ELR (cell line): ENCODE measurements around the gene TMEM123.
"Not testable (repeated sequence)": the region's sequence is repeated elsewhere in the genome, so short reads cannot be mapped to it uniquely, and the experiment has no call there.

ENCODE experiments used
- DNase-seq: peaks from one replicate; pipeline ENCODE4 v3.0.0-alpha.2; 2015; ENCODE audit warnings: low read depth

The TMEM123 gene

DNA sequence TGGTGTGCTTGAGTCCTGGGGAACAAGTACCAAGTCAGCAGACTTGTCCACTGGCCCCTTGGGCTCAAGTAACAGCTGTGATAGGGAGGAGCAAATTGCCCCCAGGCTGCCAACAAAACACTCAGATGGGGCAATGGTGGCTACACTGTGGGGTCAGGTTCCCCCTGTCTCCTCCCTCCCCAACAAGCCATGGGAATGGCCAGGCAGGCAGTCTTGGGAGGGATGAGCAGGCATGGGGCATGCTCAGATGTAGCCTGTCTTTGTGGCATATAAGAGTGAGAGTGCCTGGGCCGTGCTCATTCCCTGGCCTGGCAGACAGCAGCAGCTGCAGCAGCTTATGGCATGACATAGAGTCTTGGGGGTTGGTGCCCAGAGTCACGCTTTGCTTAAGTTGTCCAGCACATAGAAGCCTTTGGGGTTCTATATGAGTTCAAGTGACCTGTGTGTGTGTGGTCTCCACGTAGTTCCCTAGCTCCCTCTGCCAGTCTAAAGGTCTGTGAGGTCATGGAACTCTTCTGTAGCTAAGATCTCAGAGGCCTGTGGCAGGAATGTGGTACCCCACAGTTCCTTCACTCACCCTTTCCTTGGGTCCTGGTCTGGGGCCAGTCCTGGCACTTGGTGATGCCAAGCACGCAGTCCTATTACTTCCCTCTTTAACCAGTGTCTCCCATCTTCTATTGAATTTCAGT lies 60.9 kb downstream of the TMEM123 start:
- DNase-seq = no peak

DNA sequence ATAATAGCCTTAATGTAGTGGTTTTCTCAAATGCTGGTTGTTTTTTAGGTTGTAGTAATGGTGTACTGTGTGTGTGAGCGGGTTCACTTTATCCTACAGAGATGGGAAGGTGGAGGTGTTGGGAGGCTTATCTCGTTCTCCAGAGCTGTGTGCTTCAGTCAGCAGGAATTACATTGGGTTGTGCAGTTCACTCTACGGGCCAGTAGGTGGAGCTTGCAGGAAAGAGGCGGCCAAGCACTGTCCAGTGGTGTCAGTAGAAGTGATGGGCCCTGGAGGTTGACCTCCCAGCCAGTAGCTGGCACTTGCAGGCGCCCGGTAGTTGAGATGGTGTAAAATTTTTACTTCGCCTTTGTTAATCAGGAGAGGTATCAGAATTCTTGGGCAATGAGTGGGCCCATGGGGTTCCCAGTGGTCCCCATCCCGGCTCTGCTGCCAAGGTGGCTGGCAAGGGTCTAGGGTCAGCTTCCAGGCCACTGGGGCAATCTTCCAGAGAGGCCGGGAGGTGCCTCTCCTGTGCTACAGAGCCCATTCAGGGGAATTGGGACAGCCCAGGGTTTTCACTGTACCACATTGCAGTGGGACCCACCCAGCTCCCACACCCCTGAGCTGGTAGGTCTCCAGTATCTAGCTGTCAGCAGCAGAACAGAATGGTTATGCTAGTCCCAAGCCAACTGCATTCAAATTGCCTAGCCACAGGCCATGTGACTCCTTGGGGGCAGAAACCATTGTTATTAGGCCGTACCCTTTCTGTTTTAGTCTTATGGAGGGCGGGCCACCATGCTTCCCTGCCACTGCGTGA lies 61.7 kb downstream of the TMEM123 start:
- peak; percentile 76 for DNase-seq

DNA sequence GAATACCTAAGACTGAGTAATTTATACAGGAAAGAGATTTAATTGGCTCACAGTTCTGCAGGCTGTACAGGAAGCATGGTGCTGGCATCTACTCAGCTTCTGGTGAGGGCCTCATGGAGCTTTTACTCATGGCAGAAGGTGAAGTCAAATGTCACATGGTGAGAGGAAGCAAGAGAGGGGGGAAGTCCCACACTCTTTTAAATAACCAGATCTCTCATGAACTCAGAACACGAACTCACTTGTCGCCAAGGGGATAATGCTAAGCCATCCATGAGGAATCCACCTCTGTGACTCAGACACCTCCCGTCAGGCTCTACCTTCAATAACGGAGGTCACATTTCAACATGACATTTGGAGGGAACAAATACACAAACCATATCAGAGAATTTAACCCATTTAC lies 63.3 kb downstream of the TMEM123 start:
- peak; percentile 30 for DNase-seq

DNA sequence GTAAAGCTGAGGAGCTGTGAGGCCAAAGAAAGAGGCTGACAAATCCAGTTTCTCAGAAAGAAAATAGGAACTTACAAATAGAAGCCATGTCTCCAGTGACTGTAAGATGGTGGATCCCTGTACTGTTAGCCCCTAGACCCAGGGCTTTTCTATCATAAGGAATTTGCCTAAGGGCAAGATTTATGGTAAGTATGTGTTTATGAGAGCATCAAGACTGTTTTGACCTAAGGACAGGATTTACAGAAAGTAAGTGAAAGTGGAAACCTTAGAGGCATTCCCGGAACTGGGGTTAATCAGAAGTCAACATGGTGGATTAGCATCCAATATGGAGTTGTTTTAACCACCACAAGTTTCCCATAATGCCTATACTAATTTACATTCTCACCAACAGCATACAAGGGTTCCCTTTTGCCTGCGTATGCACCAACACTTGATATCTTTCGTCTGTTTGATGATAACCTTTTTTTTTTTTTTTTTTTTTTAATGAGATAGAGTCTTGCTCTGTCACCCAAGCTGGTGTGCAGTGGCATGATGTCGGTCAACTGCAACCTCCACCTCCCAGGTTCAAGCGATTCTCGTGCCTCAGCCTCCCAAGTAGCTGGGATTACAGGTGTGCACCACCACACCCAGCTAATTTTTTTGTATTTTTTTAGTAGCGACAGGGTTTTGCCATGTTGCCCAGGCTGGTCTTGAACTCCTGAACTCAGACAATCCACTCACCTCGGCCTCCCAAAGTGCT lies 65.4 kb downstream of the TMEM123 start:
- DNase-seq = no peak

DNA sequence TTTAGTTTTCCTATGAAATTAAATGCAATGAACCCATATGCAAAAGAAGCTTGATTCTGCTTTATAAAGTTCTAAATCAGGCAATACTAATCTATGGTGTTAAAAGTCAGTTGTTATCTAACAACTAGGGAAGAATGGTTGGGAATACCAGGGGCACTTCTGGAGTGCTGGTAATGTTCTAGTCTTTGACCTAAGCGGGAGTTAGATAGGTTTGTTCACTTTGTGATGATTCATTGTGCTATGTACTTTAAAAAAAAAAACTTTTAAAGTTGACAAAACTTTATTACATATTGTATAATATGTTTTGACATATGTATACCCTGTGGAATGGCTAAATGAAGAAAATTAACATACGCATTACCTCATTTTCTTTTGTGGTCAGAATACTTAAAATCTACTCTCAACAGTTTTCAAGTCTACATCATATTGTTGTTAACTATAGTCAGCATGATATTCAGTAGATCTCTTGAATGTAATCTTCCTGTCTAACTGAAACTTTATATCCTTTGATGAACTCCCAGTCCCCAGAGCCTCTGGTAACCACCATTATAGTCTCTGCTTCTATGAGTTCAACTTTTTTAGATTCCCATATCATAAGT lies 66.3 kb downstream of the TMEM123 start:
- DNase-seq = no peak

DNA sequence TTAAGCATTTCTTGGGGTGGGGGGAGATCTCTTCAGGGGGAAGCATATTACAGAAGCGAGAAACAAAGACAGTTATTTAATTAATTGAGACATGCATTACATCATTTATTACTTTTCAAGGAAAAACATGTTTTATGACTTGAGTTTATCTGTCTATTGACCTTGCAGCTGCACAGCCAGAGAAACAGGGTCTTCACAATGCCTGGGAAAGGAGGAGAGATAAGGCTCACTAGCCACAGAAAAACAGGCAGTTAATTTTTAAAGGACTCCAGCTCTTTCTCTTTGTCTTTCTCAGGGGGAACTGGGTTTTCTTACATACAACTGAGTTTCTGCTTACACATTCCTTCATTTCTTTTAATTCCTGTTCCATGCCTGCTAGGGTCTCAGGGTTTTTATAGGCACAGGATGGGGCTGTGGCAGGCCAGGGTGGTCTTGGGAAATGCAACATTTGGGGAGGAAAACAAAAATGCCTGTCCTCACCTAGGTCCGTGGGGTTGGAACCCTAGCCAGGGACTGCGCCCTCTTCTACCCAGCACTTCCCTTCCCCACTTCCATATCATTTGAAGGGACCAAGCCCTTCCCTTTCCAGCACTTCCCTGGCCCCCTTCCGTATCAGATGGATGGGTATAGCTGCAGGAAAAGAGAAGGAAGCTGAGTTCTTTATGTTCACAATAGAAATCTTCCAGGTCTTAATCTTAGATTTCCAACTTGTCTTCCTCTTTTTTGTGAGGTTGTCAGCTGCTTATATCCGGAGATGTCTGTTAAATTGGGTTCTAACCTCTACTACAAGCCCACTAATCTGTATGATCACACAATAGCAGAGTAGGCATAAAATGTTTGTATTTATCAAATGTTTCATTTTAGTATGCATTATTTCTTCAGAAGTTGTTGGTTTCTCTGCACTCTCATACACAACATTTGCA lies 67.2 kb downstream of the TMEM123 start:
- DNase-seq = no peak

DNA sequence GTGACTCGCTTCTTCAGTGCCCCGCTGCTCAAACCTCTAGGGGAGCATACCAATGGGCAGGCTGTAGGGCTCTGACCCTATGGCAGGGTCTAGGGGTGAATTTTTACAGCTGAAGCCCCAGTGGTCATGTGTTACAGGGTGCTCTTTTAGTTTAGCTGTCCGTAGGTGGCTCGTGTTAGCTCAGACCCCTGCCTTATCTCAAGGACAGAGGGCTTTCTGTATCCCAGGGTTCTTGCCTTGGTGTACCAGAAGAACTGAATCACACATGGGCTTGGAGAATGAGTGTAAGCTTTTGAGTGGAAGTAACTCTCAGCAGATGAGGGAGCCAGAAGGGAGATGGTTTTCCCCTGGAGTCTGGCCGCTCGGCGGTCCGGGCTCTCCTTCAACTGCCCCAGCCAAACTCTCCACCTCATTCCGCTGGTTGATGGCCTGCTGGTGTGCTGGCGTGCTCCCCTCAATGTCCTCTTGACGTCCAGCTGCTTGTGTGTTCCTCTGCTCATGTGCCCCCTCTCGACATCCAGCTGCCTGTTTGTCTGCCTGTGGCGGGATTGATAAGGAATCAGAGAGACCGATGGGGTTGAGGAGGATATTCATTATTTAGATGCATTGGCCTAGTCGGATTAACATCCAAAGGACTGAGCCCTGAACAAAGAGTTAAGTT lies 68.0 kb downstream of the TMEM123 start:
- DNase-seq = no peak

DNA sequence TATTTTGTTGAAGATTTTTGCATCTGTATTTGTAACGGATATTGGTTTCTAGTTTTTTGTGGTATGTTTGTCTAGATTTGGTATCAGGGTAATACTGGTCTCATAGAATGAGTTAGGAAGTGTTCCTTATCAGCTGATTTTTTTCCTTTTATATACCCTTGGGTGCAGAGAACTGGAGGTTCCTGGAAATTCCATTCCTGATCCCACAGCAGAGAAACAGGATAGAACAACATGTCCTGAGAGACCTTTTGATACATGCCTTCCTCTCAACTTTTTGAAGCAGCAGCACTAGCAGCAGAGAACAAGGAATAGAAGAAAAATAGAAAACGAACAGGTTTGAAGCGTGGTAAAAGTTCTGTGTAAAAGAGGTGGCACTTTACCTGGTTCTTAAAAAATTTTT lies 68.7 kb downstream of the TMEM123 start:
- DNase-seq = no peak

DNA sequence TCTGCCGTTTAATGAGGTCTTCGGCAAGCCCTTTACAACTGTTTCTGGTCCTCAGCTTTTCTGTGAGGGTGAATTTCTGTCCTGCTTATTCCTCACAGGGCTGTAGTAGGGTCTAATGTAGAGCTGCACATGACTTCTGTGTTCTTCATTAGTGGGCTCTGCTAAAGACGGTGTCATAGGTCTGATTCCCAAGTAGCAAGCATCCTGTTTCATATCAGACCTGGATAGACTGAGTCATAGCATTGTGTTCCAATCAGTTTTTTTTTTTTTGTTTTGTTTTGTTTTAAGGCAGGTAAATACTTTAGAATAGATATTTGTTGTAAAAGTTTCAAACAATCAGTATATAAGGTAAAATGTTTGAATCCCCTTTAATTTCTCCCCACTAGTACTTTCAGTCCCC lies 70.2 kb downstream of the TMEM123 start:
- no peak for DNase-seq

DNA sequence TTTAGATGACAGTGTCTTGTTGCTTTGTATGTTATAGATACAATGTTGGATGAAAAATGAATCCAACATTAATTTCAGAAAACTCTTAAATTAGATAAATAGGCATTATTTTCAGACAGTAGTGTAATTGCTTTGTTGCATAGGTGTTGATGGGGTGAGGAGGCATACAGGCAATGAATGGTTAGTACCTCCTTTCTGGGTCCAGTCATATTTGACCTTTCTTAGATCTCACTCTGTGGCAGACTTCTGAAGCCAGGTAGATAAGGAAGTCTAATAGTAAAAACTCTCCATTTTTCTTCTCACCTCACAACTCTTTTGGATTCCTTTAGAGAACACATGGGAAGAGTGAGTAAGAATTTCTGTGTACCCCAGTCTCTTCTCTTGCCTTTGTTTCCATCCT lies 73.7 kb downstream of the TMEM123 start:
- no peak for DNase-seq

DNA sequence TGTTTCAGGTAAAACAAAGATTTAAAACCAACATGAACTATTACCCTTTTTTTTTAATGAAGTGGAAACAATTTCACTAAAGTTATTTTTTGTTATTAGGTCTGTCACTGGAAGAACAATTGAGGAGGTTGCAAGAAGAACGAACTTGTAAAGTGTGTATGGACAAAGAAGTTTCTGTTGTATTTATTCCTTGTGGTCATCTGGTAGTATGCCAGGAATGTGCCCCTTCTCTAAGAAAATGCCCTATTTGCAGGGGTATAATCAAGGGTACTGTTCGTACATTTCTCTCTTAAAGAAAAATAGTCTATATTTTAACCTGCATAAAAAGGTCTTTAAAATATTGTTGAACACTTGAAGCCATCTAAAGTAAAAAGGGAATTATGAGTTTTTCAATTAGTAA lies 74.7 kb downstream of the TMEM123 start:
- DNase-seq = no peak

DNA sequence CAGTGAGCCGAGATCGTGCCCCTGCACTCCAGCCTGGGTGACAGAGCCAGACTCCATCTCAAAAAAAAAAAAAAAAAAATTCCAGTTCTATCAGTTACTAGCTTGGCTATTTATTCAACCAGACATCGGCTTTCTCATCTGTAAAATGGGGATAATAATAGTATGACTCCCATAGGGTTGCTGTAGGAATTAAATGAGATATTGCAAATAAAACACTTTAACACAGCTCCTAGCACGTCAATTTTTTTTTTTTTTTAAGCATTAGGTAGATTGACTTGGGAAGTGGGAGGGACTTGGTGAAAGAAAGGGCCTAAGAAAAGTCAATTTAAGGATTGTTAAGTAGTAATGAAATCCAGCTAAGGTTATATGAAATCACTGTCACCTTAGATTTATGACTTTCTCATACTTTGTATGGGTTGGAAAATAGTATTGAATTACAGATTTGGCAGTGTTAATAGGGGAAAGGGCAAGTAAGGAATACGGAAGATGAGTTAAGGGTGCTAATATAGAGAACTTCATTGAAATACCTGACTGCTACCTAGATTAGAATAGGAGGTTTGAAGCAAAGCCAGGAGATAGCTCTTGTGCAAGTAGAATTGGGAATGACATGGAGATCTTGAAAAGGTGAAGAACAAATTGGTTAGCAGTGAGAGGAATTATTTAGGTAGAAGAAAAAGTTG lies 76.7 kb downstream of the TMEM123 start:
- DNase-seq = no peak

DNA sequence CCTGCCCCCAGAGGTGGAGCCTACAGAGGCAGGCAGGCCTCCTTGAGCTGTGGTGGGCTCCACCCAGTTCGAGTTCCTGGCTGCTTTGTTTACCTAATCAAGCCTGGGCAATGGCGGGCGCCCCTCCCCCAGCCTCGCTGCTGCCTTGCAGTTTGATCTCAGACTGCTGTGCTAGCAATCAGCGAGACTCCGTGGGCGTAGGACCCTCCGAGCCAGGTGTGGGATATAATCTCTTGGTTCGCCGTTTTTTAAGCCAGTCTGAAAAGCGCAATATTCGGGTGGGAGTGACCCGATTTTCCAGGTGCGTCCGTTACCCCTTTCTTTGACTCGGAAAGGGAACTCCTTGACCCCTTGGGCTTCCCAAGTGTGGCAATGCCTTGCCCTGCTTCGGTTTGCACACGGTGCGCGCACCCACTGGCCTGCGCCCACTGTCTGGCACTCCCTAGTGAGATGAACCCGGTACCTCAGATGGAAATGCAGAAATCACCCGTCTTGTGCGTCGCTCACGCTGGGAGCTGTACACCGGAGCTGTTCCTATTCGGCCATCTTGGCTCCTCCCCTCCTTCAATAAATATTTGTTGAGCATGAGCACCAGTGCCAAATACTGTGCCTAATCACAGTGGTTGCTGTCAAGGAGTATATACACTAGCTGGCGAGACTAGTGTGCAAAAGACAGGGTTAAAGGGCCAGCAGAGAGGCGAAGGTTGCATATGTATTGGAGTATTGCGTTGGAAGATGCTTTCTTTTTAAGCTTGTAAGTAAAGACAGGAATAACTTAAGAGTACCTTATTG lies 77.7 kb downstream of the TMEM123 start:
- not testable (repeated sequence) for DNase-seq

DNA sequence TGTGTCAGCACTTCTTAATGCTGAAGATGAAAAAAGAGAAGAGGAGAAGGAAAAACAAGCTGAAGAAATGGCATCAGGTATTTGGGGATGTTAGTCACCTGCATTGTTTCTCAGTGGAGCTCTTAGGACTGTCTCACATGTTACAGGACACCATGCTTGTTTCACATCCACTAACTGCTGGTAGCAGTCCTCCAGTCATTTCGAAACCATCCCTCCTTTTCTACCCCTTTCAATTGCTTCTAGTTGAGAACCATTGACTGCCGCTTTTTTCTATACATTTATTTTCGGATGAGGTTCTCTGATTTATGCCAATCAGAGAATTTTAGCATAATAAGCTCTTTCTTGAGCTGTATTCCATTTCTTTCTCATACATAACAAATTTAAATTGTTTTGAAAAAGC lies 84.1 kb downstream of the TMEM123 start:
- DNase-seq = no peak

DNA sequence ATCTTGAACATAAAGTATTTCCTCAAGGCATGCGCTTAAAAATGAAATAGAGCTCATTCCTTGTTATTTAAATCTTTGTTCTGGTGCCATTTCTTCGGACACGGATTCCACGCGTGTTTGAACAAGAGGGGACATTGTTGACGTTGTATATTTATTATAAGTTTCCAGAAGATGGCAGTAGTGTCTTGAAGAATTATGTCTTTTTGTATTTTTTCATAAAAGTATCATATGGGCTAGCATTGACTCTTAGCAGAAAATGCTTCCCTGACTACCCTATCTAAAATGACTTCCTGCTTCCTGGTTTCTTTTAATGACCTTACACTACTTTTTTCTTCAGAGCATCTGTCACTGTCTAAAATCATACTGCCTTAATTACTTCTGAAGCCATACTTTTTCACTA lies 85.2 kb downstream of the TMEM123 start:
- peak; percentile 29 for DNase-seq

DNA sequence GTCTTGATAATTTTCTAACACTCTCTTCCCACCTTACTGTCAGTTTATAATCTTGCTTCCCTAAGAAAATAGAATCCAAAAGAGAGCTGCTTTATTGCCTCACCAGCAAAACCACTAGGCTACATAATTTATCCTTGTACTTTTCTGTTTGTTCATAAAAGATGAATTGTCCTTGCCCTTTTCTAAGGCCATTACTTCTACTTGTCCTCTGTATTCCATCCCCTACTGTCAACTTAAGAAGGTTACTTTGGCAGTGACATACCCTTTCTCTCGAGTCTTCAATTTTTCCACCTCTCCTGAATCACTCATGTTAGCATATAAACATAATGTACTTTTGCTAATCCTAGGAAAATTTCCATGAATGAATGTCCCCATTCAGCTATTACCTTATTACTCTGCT lies 87.6 kb downstream of the TMEM123 start:
- no peak for DNase-seq

DNA sequence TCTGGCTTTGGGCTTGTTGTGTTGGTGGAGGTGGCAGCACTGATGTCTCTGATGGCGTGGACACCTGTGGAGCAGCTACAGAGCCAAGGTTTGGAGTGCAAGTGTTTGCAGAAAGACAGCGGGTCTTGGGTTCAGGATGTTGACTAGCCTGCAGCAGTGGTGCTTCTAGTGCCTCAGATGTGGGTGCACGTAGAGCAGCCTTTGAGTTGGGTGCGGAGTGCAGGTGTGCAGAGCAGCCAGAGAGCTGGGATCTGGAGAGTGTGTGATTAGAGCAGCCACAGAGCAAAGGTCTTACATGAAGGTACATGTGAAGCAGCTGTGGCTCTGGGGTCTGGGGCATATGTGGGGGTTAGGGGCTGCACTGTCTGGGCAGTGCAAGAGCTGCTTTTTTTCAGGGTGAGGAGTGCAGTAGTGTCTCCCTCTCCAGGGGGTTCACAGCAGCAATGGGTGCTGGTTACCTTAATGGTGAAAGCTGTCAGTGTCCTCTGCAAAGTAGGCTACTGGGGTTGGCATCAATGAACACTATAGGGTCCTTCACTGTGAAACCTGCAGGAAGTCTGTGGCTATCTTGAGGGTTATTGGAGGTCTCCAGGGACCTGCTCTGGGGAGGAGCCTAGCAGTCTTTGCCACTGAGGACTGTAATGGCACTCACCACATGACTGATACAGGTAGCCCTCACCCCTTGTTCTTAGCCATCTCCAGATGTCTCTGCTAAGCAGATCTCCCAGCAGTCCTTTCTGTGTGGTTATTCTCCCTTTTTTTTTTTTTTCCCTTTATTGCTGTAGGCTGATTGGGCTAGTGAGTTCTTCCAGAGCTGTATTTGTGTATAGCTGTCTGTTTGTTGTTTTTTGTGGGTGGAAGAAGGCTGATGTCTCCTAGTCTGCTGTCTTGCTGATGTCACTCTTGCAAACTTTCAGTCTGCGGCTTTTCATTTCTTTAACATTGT lies 91.2 kb downstream of the TMEM123 start:
- DNase-seq = no peak

DNA sequence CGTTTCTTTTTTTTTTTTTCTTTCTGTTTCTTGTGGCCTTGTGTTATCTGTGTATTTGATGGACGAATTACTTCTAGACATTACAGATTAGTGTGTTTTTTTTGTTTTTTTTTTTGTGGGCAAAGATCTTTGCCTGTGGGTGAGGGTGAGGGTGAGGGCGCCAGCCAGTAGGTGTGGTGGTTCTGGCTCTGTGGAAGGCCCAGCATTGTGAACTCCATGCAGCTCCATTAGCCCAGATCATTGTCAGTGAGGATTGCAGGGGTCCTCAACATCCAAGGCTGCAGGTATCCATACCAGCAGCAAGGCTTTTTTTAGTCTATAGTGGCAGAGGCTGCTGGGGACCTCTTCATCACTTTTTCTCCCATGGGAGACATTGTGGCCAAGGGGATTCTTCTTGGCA lies 91.9 kb downstream of the TMEM123 start:
- DNase-seq = no peak
